Germinal center (tissue), 1 donor: Measurements from ENCODE around the gene GUK1.

Experiments used
- DNase-seq: peaks from one replicate; pipeline ENCODE4 v3.0.0; 2012; ENCODE audit warnings: mixed read lengths, low spot score

GUK1 gene

GRCh38 chr1:228150120-228150460 is 10.0 kb downstream of the GUK1 start:
- no peak for DNase-seq

- DNase-seq: no peak
Measured at GRCh38 chr1:228150461-228151179, 10.5 kb downstream of the GUK1 start.

GRCh38 chr1:228151180-228151925 is 11.3 kb downstream of the GUK1 start:
- no peak for DNase-seq

GRCh38 chr1:228152097-228152917 is 12.2 kb downstream of the GUK1 start:
- no peak for DNase-seq

- no peak for DNase-seq
Measured at GRCh38 chr1:228152918-228153258, 12.8 kb downstream of the GUK1 start.

GRCh38 chr1:228154021-228154669 is 14.1 kb downstream of the GUK1 start:
- DNase-seq: no peak

- no peak for DNase-seq
Measured at GRCh38 chr1:228154670-228155571, 14.8 kb downstream of the GUK1 start.

- DNase-seq: no peak
Measured at GRCh38 chr1:228155596-228156514, 15.8 kb downstream of the GUK1 start.

GRCh38 chr1:228156515-228156881 is 16.4 kb downstream of the GUK1 start:
- no peak for DNase-seq

GRCh38 chr1:228156941-228157728 is 17.1 kb downstream of the GUK1 start:
- no peak for DNase-seq

- no peak for DNase-seq
Measured at GRCh38 chr1:228157729-228158126, 17.6 kb downstream of the GUK1 start.

- DNase-seq: no peak
Measured at GRCh38 chr1:228158151-228159007, 18.3 kb downstream of the GUK1 start.

- DNase-seq: no peak
Measured at GRCh38 chr1:228159008-228159665, 19.1 kb downstream of the GUK1 start.

- no peak for DNase-seq
Measured at GRCh38 chr1:228160201-228160761, 20.2 kb downstream of the GUK1 start.

GRCh38 chr1:228161362-228161761 is 21.3 kb downstream of the GUK1 start:
- DNase-seq: no peak

- DNase-seq: no peak
Measured at GRCh38 chr1:228161866-228162265, 21.8 kb downstream of the GUK1 start.

GRCh38 chr1:228162286-228163006 is 22.4 kb downstream of the GUK1 start:
- no peak for DNase-seq
